IPS-NIHi7 (cell line): ENCODE results near the gene PRKAB2.
"Not testable (repeated sequence)": the region's sequence is repeated elsewhere in the genome, so short reads cannot be mapped to it uniquely, and the experiment has no call there.

ENCODE experiments used
- DNase-seq: peaks from one replicate; pipeline ENCODE4 v3.0.0; 2012; ENCODE audit warnings: mixed read lengths; ENCODE audit errors: extremely low spot score

The PRKAB2 gene

GRCh38 chr1:147171399-147172167 lies 687 bp downstream of the PRKAB2 start:
- DNase-seq = peak; percentile 15

- no peak for DNase-seq
These were observed 2.2 kb downstream of the PRKAB2 start for GRCh38 chr1:147169840-147170674.

- DNase-seq = no peak
These were observed 3.1 kb downstream of the PRKAB2 start for GRCh38 chr1:147169171-147169570.

- DNase-seq = no peak
These were observed 3.6 kb downstream of the PRKAB2 start for GRCh38 chr1:147168626-147169058.

GRCh38 chr1:147167365-147167764 lies 4.9 kb downstream of the PRKAB2 start:
- DNase-seq = no peak

- DNase-seq = no peak
These were observed 9.3 kb downstream of the PRKAB2 start for GRCh38 chr1:147163019-147163418.

GRCh38 chr1:147162093-147162492 lies 10.2 kb downstream of the PRKAB2 start:
- DNase-seq = no peak

GRCh38 chr1:147157116-147157515 lies 15.2 kb downstream of the PRKAB2 start:
- not testable (repeated sequence) for DNase-seq

GRCh38 chr1:147156642-147157041 lies 15.6 kb downstream of the PRKAB2 start:
- no peak for DNase-seq

GRCh38 chr1:147152772-147153171 lies 19.5 kb downstream of the PRKAB2 start:
- DNase-seq = no peak

- DNase-seq = no peak
These were observed 21.0 kb downstream of the PRKAB2 start for GRCh38 chr1:147151244-147151643.

GRCh38 chr1:147142886-147143285 lies 29.4 kb downstream of the PRKAB2 start:
- DNase-seq = no peak

GRCh38 chr1:147130721-147131120 lies 41.5 kb downstream of the PRKAB2 start:
- DNase-seq = not testable (repeated sequence)

- no peak for DNase-seq
These were observed 43.0 kb downstream of the PRKAB2 start for GRCh38 chr1:147129116-147129873.

GRCh38 chr1:147124266-147124665 lies 48.0 kb downstream of the PRKAB2 start:
- no peak for DNase-seq

GRCh38 chr1:147117109-147117508 lies 55.2 kb downstream of the PRKAB2 start:
- DNase-seq = no peak

- no peak for DNase-seq
These were observed 56.8 kb downstream of the PRKAB2 start for GRCh38 chr1:147115496-147115895.

GRCh38 chr1:147115079-147115478 lies 57.2 kb downstream of the PRKAB2 start:
- not testable (repeated sequence) for DNase-seq

GRCh38 chr1:147114353-147114752 lies 57.9 kb downstream of the PRKAB2 start:
- DNase-seq = not testable (repeated sequence)

- no peak for DNase-seq
These were observed 60.7 kb downstream of the PRKAB2 start for GRCh38 chr1:147111381-147112130.

GRCh38 chr1:147110872-147111271 lies 61.4 kb downstream of the PRKAB2 start:
- DNase-seq = no peak
